ENCODE results near the gene EPDR1.

EPDR1 gene

DNA sequence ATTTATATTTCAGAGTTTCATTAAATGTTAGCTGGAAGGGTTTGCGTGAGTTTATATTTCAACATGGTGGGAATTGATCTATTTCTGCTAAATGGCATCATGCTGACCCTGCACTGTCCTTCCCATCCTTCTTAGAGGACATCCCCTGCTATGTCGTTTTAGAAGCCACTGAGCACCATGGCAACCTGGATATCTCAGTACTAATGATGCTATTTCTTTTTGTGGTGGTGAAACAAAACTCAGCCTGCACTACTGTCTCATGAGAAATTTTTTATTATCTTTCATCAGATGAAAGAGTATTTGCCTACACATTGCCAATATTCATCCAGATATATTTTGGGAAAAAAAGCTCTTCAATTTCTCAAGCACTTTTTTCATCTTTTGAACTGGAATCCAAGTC lies 12.1 kb downstream of the EPDR1 start:
- Histone ChIP-seq H3K79me2 (ENCODE audit: insufficient read depth, low read length) (no peaks in the 10 kb centered on the region), H2AFZ (ENCODE audit: low read depth, low read length, severe bottlenecking) (no peak overlapping the region), H3K27ac (ENCODE audit: low read depth, low read length) (no peak overlapping the region), H3K9me2 (replicated peaks; ENCODE audit: insufficient read depth, low read length) (no peaks in the 10 kb centered on the region), H3F3A (ENCODE audit: insufficient read depth) (no peaks in the 10 kb centered on the region), H4K20me1 (ENCODE audit: low read depth, low read length) (no peaks in the 10 kb centered on the region), H3K36me3 (ENCODE audit: low read length) (no peaks in the 10 kb centered on the region), H3K4me2 (ENCODE audit: low read depth, low read length, poor library complexity, severe bottlenecking) (no peak overlapping the region), H3K27me3 (ENCODE audit: low read length) (no peaks in the 10 kb centered on the region), H3K4me3 (ENCODE audit: insufficient read depth, low read length, poor library complexity, severe bottlenecking) (no peak overlapping the region), H3K9me3 (ENCODE audit: insufficient read depth, low read length) (no peaks in the 10 kb centered on the region), H3K9ac (ENCODE audit: low read length) (no peak overlapping the region)
- TF ChIP-seq CTCF (IDR thresholded peaks at IDR 0.05; ENCODE audit: insufficient read depth, low read length, poor library complexity, severe bottlenecking) = no peak
- TF ChIP-seq EZH2phosphoT487 (conservative IDR thresholded peaks at IDR 0.05; ENCODE audit: low read length) = no peak

GRCh38 chr7:37933018-37933566 lies 12.7 kb downstream of the EPDR1 start:
- no peaks in the 10 kb centered on the region for H3K36me3 ChIP-seq (ENCODE audit: low read length)
- no peaks in the 10 kb centered on the region for H3K9me2 ChIP-seq (replicated peaks; ENCODE audit: insufficient read depth, low read length)
- no peaks in the 10 kb centered on the region for H3K9me3 ChIP-seq (ENCODE audit: insufficient read depth, low read length)
- H3K9ac ChIP-seq (ENCODE audit: low read length) = no peak overlapping the region
- no peaks in the 10 kb centered on the region for H3K79me2 ChIP-seq (ENCODE audit: insufficient read depth, low read length)
- no peak overlapping the region for H3K4me2 ChIP-seq (ENCODE audit: low read depth, low read length, poor library complexity, severe bottlenecking)
- TF ChIP-seq EZH2phosphoT487 (conservative IDR thresholded peaks at IDR 0.05; ENCODE audit: low read length) (no peak), CTCF (IDR thresholded peaks at IDR 0.05; ENCODE audit: insufficient read depth, low read length, poor library complexity, severe bottlenecking) (no peak)
- H3F3A ChIP-seq (ENCODE audit: insufficient read depth) = no peaks in the 10 kb centered on the region
- H4K20me1 ChIP-seq (ENCODE audit: low read depth, low read length) = no peaks in the 10 kb centered on the region
- H3K27ac ChIP-seq (ENCODE audit: low read depth, low read length) = no peak overlapping the region
- no peak overlapping the region for H3K4me3 ChIP-seq (ENCODE audit: insufficient read depth, low read length, poor library complexity, severe bottlenecking)
- H3K27me3 ChIP-seq (ENCODE audit: low read length) = no peaks in the 10 kb centered on the region
- no peak overlapping the region for H2AFZ ChIP-seq (ENCODE audit: low read depth, low read length, severe bottlenecking)

DNA sequence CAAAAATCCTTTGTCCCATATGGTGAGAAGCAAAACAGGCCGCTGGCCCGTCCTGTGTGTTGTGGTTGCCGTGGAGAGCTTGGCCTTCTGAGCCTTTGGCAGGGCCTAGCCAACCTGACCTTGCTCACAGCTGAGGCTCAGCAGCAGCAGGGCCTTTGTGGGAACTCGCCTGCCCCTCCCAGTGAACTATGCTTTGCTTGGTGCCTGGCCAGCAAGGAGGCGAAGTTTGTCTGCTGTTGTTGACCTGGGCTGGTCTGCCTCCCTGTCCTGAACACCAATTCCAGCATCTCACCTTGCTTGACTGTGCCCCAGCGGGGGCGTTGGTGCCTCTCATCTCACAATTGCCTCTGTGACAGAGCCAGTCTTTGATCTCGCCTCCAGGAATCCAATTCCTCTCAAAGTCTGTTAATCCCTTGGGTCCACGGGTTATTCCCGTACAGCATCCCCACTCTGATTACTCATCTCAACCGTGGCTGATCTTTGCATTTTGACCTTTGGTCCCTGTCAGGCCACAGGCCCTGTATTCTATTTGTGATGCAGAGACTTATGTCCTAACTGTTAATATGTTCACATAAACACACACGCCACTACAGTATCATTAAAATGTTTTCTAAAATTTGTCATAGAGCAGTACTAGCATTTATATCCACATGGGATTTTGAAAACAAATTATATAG lies 22.6 kb downstream of the EPDR1 start:
- no peak overlapping the region for H3K9ac ChIP-seq (ENCODE audit: low read length)
- no peak for TF ChIP-seq CTCF (IDR thresholded peaks at IDR 0.05; ENCODE audit: insufficient read depth, low read length, poor library complexity, severe bottlenecking)
- H3K27ac ChIP-seq (ENCODE audit: low read depth, low read length) = no peak overlapping the region

More for the DNA sequence above, 22.6 kb downstream of the EPDR1 start:
- H3K36me3 ChIP-seq (ENCODE audit: low read length) = no peaks in the 10 kb centered on the region
- H3K79me2 ChIP-seq (ENCODE audit: insufficient read depth, low read length) = no peaks in the 10 kb centered on the region
- no peaks in the 10 kb centered on the region for H3F3A ChIP-seq (ENCODE audit: insufficient read depth)
- H3K4me3 ChIP-seq (ENCODE audit: insufficient read depth, low read length, poor library complexity, severe bottlenecking) = no peak overlapping the region
- H3K9me3 ChIP-seq (ENCODE audit: insufficient read depth, low read length) = no peaks in the 10 kb centered on the region
- H2AFZ ChIP-seq (ENCODE audit: low read depth, low read length, severe bottlenecking) = no peak overlapping the region
- H3K9me2 ChIP-seq (replicated peaks; ENCODE audit: insufficient read depth, low read length) = 0 out of 2 replicates have a peak, but pooled peaks cover 2% of the 10 kb centered on the region
- H4K20me1 ChIP-seq (ENCODE audit: low read depth, low read length) = no peaks in the 10 kb centered on the region
- H3K4me2 ChIP-seq (ENCODE audit: low read depth, low read length, poor library complexity, severe bottlenecking) = no peak overlapping the region
- H3K27me3 ChIP-seq (ENCODE audit: low read length) = 0 out of 2 replicates have a peak, but pooled peaks cover 3% of the 10 kb centered on the region

Measured in SU-DHL-6 (cell line).